ENCODE data around the gene SPATA16.
A peak's percentile ranks its signal among the peaks of the same experiment; 100 is the strongest.

SPATA16 gene

DNA sequence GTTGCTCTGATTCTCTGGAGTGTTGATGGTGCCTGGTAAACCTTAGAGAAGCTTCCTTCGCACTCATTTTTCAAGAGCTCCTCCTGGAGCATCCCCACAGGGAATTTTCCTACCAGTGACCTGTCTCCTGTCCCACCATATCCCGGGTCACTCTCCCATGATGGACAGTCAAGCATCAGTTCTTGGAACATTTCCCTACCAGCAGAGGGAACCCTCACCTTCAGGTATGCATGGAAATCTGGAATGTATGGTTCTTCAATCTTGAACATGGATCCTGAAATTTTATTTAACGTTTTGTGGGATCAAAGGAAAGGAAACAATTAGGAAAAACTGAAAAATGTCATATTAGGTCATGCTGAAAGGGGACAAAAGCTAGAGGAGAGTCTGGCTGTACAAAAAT, 153.8 kb downstream of the SPATA16 start:
- Histone ChIP-seq H3F3A (ENCODE audit: control insufficient read depth, insufficient read depth) (no peaks in the 10 kb centered on the region), H3K4me2 (ENCODE audit: low read length) (no peak overlapping the region), H3K4me3 (ENCODE audit: low read length) (no peak overlapping the region), H3K9me3 (ENCODE audit: control insufficient read depth, insufficient read depth, low read length) (no peaks in the 10 kb centered on the region), H3K36me3 (ENCODE audit: control insufficient read depth, low read length) (no peaks in the 10 kb centered on the region), H3K79me2 (ENCODE audit: control insufficient read depth, low read length) (no peaks in the 10 kb centered on the region), H3K9me2 (replicated peaks; ENCODE audit: control insufficient read depth, low read length) (no peaks in the 10 kb centered on the region), H3K4me1 (ENCODE audit: control insufficient read depth, low read length) (no peaks in the 10 kb centered on the region), H3K27ac (ENCODE audit: low read depth, low read length) (no peak overlapping the region), H3K27me3 (ENCODE audit: control insufficient read depth, low read length) (no peaks in the 10 kb centered on the region), H4K20me1 (ENCODE audit: control insufficient read depth, insufficient read depth, low read depth, low read length) (no peaks in the 10 kb centered on the region)
- TF ChIP-seq EZH2phosphoT487 (IDR thresholded peaks at IDR 0.05; ENCODE audit: borderline replicate concordance, low read length) = no peak
- TF ChIP-seq, protein P1, sequence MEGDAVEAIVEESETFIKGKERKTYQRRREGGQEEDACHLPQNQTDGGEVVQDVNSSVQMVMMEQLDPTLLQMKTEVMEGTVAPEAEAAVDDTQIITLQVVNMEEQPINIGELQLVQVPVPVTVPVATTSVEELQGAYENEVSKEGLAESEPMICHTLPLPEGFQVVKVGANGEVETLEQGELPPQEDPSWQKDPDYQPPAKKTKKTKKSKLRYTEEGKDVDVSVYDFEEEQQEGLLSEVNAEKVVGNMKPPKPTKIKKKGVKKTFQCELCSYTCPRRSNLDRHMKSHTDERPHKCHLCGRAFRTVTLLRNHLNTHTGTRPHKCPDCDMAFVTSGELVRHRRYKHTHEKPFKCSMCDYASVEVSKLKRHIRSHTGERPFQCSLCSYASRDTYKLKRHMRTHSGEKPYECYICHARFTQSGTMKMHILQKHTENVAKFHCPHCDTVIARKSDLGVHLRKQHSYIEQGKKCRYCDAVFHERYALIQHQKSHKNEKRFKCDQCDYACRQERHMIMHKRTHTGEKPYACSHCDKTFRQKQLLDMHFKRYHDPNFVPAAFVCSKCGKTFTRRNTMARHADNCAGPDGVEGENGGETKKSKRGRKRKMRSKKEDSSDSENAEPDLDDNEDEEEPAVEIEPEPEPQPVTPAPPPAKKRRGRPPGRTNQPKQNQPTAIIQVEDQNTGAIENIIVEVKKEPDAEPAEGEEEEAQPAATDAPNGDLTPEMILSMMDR (IDR thresholded peaks at IDR 0.05; ENCODE audit: low read depth, low read length, poor library complexity, severe bottlenecking) = no peak

DNA sequence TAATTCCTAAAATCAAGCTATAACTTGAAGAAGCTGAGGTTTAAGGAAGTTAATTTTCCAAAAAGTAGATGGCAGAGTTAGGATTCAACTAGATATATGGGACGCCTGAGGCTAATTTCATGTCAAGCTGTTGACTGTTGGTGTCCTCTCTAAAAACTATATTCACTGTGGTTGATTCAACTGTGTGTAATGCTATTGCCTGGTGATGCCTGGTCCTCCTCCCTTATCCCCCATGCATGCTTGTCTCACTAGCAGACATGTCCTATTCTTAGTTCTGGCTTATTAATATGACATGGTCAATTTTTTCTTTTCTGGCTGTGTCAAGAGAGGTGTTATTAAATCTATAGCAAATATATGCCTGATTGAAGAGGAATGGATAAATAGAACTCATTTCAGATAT, 156.1 kb downstream of the SPATA16 start:
- Histone ChIP-seq H3K4me3 (ENCODE audit: low read length) (no peak overlapping the region), H3K9me2 (replicated peaks; ENCODE audit: control insufficient read depth, low read length) (no peaks in the 10 kb centered on the region), H3F3A (ENCODE audit: control insufficient read depth, insufficient read depth) (no peaks in the 10 kb centered on the region), H3K36me3 (ENCODE audit: control insufficient read depth, low read length) (no peaks in the 10 kb centered on the region), H3K4me2 (ENCODE audit: low read length) (no peak overlapping the region), H3K27me3 (ENCODE audit: control insufficient read depth, low read length) (no peaks in the 10 kb centered on the region), H3K27ac (ENCODE audit: low read depth, low read length) (no peak overlapping the region), H3K9me3 (ENCODE audit: control insufficient read depth, insufficient read depth, low read length) (no peaks in the 10 kb centered on the region), H3K4me1 (ENCODE audit: control insufficient read depth, low read length) (no peaks in the 10 kb centered on the region), H3K79me2 (ENCODE audit: control insufficient read depth, low read length) (no peaks in the 10 kb centered on the region), H4K20me1 (ENCODE audit: control insufficient read depth, insufficient read depth, low read depth, low read length) (no peaks in the 10 kb centered on the region)
- TF ChIP-seq, protein P1 (IDR thresholded peaks at IDR 0.05; ENCODE audit: low read depth, low read length, poor library complexity, severe bottlenecking) = no peak
- no peak for TF ChIP-seq EZH2phosphoT487 (IDR thresholded peaks at IDR 0.05; ENCODE audit: borderline replicate concordance, low read length)

DNA sequence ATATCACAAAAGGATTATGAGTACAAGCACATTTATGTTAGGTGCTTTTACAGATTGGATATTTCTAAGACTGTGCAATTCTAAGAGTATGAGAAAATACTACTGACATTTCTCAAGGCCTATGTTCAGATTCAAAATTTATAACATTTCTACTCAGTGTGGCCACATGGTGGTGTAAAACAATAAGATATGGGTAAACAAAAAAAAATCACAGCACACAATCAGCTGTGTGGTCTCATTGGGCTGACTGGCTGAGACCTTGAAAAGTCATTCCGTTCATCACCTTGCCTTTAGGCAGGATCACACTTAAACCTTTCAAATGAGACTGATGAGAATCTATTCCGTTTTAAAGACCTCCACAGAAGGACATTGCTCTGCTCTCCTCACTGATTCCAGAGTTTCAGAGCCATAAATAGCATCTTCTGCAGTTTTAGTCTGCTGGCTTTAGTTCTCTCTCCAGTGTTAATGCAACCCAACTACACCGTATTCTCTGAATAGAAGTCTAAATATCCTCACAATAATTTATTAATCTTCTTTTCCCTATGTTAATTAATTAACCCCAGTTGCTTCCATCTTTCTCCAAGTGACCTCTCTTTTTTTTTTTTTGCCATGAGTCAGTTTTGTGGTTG, 158.2 kb downstream of the SPATA16 start:
- H3K36me3 ChIP-seq (ENCODE audit: control insufficient read depth, low read length) = no peaks in the 10 kb centered on the region
- no peaks in the 10 kb centered on the region for H3K9me3 ChIP-seq (ENCODE audit: control insufficient read depth, insufficient read depth, low read length)
- no peaks in the 10 kb centered on the region for H3K79me2 ChIP-seq (ENCODE audit: control insufficient read depth, low read length)
- TF ChIP-seq EZH2phosphoT487 (IDR thresholded peaks at IDR 0.05; ENCODE audit: borderline replicate concordance, low read length) = no peak
- TF ChIP-seq, protein P1 (IDR thresholded peaks at IDR 0.05; ENCODE audit: low read depth, low read length, poor library complexity, severe bottlenecking) = peak; percentile 15
- H3K27ac ChIP-seq (ENCODE audit: low read depth, low read length) = no peak overlapping the region
- H3K4me2 ChIP-seq (ENCODE audit: low read length) = no peak overlapping the region
- no peaks in the 10 kb centered on the region for H3F3A ChIP-seq (ENCODE audit: control insufficient read depth, insufficient read depth)
- no peak overlapping the region for H3K4me3 ChIP-seq (ENCODE audit: low read length)
- H3K4me1 ChIP-seq (ENCODE audit: control insufficient read depth, low read length) = no peaks in the 10 kb centered on the region
- no peaks in the 10 kb centered on the region for H3K27me3 ChIP-seq (ENCODE audit: control insufficient read depth, low read length)
- no peaks in the 10 kb centered on the region for H4K20me1 ChIP-seq (ENCODE audit: control insufficient read depth, insufficient read depth, low read depth, low read length)
- H3K9me2 ChIP-seq (replicated peaks; ENCODE audit: control insufficient read depth, low read length) = no peaks in the 10 kb centered on the region

Data from DOHH2 (cell line).